Measurements from ENCODE around the gene HS3ST2.

DNA sequence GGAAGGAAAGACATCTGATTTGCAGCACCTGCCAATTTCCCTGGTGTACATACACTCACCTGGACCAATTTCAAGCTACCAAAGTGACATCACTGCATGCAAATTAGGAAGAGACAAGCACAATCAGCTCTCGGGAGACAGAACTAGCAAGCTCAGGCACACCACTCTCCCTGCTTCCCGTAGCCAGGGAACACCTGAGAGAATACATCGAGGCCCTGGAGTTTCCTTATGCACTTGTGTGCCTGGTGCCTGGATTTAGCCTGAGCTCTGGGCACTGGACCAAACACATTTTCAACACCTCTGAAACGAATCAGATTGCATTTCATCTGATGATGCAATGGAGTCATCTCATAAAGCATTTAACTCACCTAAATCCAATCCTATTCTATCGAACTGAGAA lies 110.5 kb downstream of the HS3ST2 start:
- TF ChIP-seq, protein P1, sequence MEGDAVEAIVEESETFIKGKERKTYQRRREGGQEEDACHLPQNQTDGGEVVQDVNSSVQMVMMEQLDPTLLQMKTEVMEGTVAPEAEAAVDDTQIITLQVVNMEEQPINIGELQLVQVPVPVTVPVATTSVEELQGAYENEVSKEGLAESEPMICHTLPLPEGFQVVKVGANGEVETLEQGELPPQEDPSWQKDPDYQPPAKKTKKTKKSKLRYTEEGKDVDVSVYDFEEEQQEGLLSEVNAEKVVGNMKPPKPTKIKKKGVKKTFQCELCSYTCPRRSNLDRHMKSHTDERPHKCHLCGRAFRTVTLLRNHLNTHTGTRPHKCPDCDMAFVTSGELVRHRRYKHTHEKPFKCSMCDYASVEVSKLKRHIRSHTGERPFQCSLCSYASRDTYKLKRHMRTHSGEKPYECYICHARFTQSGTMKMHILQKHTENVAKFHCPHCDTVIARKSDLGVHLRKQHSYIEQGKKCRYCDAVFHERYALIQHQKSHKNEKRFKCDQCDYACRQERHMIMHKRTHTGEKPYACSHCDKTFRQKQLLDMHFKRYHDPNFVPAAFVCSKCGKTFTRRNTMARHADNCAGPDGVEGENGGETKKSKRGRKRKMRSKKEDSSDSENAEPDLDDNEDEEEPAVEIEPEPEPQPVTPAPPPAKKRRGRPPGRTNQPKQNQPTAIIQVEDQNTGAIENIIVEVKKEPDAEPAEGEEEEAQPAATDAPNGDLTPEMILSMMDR (IDR thresholded peaks at IDR 0.05), result no peak
- no peak for TF ChIP-seq POLR2A (IDR thresholded peaks at IDR 0.05)
